ENCODE results near the gene EARS2. TPM values are rescaled to one million over a fixed set of nuclear protein-coding genes. Genes with fewer than 3 reads are reported as not detected.

EARS2 gene
- total and polyA plus RNA-seq, 8 donors = 7.8 to 176 (median 18.3) TPM

DNA sequence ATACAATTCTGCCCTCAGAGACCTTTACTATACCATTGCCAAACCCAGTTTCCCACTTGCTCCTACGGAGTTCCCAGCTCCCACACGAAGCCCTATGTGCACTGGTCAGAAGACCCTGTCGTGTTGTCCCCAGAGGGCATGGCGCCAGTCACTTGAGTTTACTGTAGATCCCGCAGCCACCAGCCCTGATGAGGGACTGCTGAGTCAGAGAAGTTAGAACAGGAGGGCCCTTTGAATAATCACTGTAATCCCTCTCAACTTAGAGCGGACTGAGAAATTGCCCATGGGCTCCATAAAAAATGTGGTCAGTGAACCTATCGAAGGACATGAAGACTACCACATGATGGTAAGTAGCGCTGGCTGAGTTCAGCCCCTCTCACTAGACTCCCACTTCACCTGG is 9.6 kb upstream of the EARS2 start:
- H3K4me1 ChIP-seq = no peaks in the 10 kb centered on the region
- intact Hi-C loops (cut with DNase I; ENCODE audit: low total_unique reads) = no loop called here
- no peak for DNase-seq
- no peaks in the 10 kb centered on the region for H3K9me3 ChIP-seq
- H3K4me3 ChIP-seq = no peak overlapping the region
- H3K27me3 ChIP-seq = no peaks in the 10 kb centered on the region
- H3K27ac ChIP-seq = no peak overlapping the region
- H3K36me3 ChIP-seq = peaks cover 77 to 100% (median 100%) of the 10 kb centered on the region in 4 donors
- TF ChIP-seq EP300 (IDR thresholded peaks at IDR 0.05) (no peak), POLR2A (IDR thresholded peaks at IDR 0.05) (no peak), POLR2AphosphoS5 (IDR thresholded peaks at IDR 0.05) (no peak), CTCF (IDR thresholded peaks at IDR 0.05) (no peak)
- 95 to 100% (median 97%) methylated on average over 8 of the region's 8 CpGs for WGBS, 5 donors

GRCh38 chr16:23564575-23565363 is 7.6 kb upstream of the EARS2 start:
- H3K27me3 ChIP-seq = no peaks in the 10 kb centered on the region
- H3K27ac ChIP-seq = no peak overlapping the region
- WGBS, 5 donors = 90 to 96% (median 94%) methylated on average over 9 of the region's 9 CpGs
- H3K9me3 ChIP-seq = no peaks in the 10 kb centered on the region
- H3K4me1 ChIP-seq = peaks cover 0 to 18% (median 13%) of the 10 kb centered on the region in 4 donors
- intact Hi-C loops (cut with DNase I; ENCODE audit: low total_unique reads) = no loop called here
- no peak for DNase-seq
- no peak for TF ChIP-seq POLR2AphosphoS5 (IDR thresholded peaks at IDR 0.05)
- TF ChIP-seq POLR2A (IDR thresholded peaks at IDR 0.05) = no peak
- no peak for TF ChIP-seq CTCF (IDR thresholded peaks at IDR 0.05)
- TF ChIP-seq EP300 (IDR thresholded peaks at IDR 0.05) = no peak
- no peak overlapping the region for H3K4me3 ChIP-seq
- H3K36me3 ChIP-seq = peaks cover 78 to 100% (median 100%) of the 10 kb centered on the region in 4 donors

DNA sequence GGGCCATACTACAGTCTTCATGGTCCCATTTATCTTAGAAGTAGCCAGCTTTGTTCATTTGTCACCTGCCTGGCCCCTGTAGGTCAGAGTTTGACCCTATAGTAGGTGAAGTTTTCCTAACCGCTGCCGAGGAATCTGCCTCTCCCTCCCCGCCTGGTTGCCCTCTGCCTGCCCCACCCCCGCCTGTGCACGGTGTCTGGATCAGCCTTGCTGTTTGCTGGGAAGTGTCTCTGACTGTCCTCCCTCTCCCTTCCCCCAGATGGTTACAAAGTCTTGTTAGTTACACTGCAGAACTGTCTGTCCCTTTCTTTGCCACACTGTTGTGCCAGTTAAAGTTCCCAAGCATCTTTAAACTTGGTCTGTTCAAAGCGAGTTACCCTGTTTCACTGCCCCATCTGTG is 6.0 kb upstream of the EARS2 start:
- H3K27ac ChIP-seq = no peak overlapping the region
- H3K4me3 ChIP-seq = no peak overlapping the region
- no peaks in the 10 kb centered on the region for H3K9me3 ChIP-seq
- intact Hi-C loops (cut with DNase I; ENCODE audit: low total_unique reads) = no loop called here
- H3K4me1 ChIP-seq = peaks cover 11 to 34% (median 28%) of the 10 kb centered on the region in 4 donors
- no peaks in the 10 kb centered on the region for H3K27me3 ChIP-seq
- TF ChIP-seq CTCF (IDR thresholded peaks at IDR 0.05) (no peak), POLR2AphosphoS5 (IDR thresholded peaks at IDR 0.05) (no peak)
- no peak for DNase-seq
- 75 to 83% (median 77%) methylated on average over 6 of the region's 6 CpGs for WGBS, 5 donors
- H3K36me3 ChIP-seq = peaks cover 68 to 91% (median 90%) of the 10 kb centered on the region in 4 donors

DNA sequence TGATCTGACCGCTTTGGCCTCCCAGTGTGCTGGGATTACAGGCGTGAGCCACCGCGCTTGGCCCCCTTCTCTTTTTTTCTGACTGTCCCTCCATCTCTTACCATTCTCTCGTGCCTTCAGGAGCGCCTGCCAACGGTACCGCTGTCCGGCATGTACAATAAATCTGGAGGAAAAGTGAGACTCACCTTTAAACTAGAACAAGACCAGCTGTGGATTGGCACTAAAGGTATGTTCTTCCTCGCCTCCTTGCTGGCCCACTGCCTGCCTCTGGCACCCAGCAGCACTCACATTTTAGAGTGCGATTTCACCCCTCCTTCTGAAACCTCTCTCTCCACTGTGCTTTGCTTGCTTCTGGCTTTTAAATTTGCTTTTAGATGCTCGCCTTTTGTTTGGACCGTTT is 5.4 kb upstream of the EARS2 start:
- intact Hi-C loops (cut with DNase I; ENCODE audit: low total_unique reads) = no loop called here
- no peak overlapping the region for H3K4me3 ChIP-seq
- WGBS, 5 donors = 90 to 95% (median 92%) methylated on average over 13 of the region's 13 CpGs
- no peak for DNase-seq
- peaks cover 11 to 39% (median 30%) of the 10 kb centered on the region in 4 donors for H3K4me1 ChIP-seq
- H3K9me3 ChIP-seq = no peaks in the 10 kb centered on the region
- peaks cover 63 to 84% (median 84%) of the 10 kb centered on the region in 4 donors for H3K36me3 ChIP-seq
- TF ChIP-seq POLR2AphosphoS5 (IDR thresholded peaks at IDR 0.05) (no peak), CTCF (IDR thresholded peaks at IDR 0.05) (no peak), POLR2A (IDR thresholded peaks at IDR 0.05) (no peak), EP300 (IDR thresholded peaks at IDR 0.05) (no peak)
- H3K27me3 ChIP-seq = no peaks in the 10 kb centered on the region
- no peak overlapping the region for H3K27ac ChIP-seq
